NCI-H345 (cell line): ENCODE results near the gene TUBGCP6.

ENCODE experiments used
- DNase-seq: peaks from one replicate; lab custom pipeline; 2025; lab: John Stamatoyannopoulos, UW

Gene TUBGCP6

DNA sequence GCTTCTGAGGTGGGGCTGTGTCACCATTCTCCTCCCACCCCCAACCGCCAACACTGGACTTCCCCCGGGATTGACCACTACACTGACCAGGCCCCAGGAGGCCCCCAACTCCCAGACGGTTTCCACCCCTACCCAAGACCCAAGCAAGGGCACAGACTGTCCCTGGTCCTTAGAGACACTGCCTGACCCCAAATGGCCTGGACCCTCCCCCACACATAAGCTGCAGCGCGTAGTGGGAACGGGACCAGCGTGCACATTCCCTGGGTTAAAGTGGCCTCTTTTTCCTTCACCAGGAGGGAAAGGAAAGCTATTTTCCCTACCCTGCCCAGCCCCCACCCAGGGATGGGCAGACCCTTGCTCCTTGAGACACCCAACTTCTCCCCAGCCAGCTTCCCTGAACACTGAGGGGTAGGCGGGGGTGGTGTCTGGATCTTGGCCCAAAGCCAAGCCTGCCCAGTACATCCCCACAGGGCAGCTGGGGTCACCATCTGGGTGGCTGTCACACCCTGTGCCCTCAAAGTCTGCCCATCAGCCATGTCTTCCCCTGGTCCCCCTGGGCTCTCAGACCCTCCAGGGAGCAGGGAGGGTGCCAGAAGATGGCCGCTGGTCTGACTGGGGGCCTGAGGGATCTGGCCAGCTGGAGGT lies 18.3 kb upstream of the TUBGCP6 start:
- DNase-seq, result no peak

DNA sequence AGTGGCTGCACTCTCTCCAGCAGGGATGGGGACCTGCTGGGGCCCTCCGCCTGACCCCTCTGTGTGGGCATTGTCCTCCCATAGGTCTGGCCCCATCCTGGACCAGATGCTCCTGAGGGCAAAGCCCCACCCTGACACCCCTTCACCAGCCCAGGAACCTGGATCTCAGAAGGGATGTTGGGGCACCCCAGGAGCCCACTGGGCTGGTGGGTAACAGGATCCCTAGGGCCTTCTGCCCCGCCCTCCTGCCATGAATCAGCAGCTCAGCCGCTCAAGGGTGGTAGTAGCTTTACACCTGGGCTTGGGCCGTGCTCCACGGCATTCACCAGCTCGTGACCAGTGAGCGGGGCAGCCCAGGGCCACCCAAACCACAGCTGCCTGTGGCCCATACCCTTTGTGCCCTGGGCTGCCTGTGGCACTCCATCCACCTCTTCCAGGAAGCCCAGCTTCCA lies 17.7 kb upstream of the TUBGCP6 start:
- DNase-seq, result no peak

DNA sequence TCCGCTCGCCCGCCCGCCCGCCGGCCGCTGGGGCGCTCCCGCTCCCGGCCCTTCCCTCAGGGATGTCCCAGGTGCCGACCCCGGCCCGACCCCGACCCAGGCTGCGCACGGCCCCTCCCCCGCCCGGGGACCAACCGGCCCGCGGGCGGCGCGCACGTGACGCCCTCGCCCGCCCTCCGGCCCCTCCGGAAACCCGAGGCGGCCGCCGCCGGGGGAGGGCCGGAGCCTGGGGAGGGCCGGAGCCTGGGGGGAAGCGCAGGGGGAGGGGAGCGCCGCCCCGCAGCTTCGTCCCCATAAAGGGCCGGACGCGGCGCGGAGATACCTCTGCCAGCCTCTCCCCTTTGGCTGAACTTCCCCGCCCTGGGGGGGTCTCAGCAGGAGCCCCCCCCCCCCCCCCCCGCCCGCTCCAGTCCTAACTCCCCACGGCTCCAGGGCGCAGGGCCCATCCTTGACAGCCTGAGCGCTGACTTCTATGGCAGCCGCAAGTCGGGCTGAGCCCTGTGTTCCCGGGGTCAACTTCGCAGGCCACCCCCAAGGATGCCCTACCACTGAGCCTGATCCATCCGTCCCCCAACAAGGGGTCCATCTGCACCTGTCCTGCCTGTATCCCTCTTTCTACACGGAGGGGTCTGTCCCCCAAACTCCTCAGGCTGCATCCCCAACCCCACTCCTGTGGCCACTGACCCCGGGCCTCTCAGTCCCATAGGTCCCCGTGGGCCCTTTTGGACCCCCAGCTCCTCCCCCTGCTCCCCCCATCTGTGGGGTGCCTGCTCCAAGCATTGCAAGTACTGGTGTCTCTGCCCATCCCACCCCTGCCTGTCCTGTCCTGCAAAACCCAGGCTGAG lies 17.0 kb upstream of the TUBGCP6 start, which contains the start of gene MAPK12:
MAPK12 (minus strand) TSS at position 69 of the 845 bp plus-strand sequence. CDS start 174 bp downstream, outside the sequence.
- DNase-seq, result no peak

DNA sequence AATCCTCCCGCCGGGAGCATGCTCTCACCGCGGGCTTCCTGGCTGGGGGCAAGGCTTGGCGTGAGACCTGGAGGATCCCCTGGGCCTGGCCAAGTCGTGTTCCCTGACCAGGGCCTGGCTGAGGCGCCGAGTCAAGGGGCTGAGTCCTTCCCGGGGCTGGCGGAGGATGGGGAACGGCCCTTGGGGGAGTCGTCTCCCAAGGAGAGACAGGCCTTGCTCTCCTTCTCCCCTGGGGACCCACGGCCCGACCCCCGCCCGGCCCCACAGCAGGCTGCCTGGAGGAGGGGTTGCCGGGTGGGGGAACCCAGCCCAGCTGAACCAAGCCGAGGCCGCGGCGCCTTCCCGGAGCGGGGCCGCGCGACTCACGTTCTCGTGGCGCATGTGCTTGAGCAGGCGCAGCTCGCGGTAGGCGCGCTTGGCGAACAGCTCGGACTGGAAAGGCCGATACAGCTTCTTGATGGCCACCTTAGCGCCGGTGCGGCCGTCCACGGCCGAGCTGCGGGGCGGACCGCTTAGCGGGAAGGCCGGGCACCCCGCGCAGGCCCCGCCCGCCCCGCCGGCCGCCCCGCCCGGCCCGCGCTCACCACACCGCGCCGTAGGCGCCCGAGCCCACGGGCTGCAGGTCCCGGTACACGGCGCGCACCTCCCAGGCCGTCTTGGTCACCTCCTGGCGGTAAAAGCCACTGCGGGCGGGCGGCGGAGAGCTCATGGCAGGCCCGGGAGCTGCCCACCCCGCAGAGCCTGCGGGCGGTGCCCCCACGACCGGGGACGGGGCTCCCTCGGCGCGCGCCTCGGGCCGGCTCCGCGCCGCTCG lies 16.2 kb upstream of the TUBGCP6 start:
- peak; percentile 27 for DNase-seq

DNA sequence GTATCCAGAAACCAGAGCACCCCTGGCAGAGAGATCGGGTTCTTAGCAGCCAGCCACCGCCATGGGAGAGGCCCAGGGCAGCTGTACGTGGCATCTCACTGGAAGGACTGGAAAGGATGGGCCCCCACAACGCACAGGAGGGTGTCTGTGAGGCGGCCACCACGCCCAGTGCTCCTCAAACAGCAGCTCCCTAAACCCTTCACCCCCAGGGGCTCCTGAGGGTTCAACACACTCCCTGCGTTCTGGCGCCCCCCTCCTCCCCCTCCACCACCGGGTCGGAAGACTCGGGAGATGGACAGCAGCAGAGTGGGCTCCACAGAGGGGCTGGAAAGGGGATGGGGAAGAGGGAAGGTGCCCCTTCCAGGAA lies 15.6 kb upstream of the TUBGCP6 start:
- DNase-seq, result no peak

DNA sequence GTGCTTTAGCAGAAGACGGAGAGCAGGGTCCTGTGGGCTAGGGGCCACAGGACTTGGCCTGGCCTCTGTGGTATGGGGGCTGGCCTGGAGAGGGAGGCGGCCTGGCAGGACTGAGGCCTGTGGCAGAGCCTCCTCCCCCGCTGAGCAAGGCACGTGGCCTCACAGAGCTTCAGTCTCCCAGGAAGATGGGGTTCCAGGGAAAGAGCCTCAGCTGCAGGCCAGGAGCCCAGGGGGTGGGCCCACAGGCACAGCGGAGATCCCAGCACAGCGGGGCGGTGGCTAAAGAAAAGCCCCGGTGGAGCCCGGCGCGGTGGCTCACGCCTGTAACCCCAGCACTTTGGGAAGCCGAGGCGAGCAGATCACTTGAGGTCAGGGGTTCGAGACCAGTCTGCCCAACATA lies 14.5 kb upstream of the TUBGCP6 start:
- DNase-seq, result no peak

DNA sequence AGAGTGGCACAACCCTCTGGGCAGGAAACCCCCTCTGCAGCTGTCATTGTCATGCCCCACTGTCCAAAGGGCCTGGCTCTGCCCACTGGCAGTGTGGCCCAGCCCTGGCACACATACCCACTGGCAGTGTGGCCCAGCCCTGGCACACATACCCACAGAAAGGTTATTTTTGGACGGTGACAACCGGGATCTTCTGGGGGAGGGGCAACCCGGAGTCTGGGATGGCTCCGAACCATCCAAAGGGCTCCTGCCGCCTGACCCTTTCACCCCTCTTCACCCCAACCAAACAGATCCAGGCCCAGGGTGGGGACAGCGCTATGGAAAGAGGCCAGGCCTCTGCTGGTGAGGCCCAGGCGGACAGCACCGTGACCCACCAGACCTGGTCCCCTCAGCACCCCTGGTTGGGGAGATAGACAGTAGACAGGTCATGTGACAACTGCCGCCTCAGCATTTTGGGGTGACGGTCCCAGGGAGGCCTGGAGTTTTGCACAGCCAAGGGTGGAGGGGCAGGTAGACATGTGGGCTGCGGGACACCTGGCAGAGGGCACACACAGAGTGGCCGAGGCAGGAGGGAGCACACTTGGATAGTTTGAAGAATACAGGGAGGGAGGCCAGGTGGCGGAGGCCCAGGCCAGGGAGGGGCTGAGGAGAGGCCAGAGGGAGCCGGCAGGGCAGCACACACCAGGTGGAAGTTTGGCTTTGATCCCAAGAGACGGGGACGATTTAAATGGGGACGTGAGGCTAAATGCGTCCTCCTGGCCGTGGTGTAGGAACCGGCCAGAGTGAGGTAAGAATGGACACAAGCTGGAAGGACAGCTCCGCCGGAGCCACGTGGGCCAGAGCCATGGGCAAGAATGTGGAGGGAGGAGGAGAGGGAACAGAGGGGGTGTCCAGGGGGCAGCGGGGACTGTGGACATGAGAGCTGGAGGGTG lies 13.8 kb upstream of the TUBGCP6 start:
- DNase-seq, result no peak

DNA sequence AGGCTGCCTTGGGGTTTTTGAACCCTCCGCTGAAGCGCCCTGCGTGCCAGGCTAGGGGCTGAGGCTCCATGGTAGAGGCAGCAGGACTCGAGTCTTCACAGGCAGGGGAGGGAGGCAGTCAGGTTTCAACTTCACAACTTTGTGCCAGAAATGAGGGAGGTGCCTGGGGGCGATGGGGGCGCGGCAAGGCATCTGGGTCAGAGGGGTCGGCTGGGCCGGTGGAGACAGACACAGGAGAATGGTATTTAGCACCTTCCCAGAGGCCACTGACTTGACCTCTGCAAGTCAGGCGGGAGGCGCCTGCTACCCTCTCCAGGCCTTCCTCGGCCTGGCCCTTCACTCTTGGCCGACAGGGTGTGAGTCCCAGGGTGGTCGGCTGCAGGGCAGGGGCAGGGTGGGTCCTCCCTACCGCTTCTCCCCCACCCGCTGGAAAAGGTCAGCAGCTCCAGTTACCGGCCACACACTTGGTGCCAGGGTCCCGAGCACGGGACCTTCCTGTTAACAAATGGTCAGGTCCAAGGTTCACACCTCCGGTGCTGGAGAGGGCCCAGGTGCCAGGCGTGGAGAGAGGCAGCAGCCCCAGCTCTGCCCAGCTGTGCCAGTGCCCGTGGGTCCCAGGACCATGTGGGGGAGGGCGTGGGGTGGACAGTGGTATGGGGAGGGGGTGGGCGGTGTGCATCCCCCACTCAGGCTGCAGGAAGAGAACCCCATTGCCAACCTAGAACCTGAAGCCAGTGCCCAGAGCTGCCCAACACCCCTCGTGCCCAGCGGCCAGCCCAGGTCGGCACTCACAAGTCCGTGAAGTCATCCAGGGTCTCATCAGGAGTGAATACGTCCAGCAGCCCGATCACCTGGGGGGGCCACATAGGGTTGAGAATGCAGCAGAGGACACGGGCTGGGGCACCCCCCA lies 12.9 kb upstream of the TUBGCP6 start:
- no peak for DNase-seq

DNA sequence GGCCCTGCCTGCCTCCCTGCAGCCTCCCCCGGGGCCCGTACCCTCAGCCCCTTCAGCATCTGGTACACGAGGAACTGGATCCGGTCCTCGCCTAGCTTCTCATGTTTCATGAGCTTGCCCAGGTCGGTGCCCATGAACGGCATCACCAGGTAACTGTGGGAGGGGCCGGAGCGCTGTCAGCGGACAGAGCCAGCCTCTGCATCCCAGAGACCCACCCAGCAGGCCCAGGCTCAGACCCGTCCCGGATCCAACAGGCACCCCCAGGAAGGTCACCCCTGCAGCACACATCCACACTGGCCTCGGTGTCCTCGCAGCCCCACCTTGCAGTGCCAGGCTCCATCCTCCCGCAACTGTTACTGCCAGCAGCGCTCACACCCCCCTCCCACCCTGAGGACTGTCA lies 12.2 kb upstream of the TUBGCP6 start:
- DNase-seq, result no peak

DNA sequence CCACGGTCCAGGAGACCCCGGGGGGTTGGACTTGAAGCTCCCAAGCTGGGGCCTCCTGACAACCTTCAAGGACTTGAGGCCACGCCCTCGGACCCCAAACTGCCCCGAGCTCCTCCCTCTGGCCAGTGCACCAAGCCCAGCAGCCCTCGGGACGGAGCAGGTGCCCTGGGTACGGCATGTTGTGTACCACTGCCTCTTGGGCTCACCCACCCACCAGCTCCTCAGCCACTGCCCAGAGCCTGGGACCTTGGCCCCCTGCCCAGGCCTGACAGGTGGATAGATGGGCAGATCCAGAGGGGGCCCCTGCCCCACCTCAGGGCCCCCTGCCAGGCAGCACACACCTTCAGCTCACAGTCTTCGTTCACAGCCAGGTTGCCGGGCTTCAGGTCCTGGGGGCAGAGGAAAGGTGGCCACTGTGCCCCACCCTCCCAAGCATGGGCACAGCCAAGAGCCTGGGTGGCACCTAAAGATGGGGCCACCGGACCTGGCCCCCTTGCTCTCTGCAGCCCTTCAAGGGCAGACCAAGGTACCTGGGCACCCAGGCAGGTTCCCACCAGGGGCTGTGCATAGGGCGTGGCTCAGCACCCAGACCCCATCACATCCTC lies 11.5 kb upstream of the TUBGCP6 start:
- no peak for DNase-seq

DNA sequence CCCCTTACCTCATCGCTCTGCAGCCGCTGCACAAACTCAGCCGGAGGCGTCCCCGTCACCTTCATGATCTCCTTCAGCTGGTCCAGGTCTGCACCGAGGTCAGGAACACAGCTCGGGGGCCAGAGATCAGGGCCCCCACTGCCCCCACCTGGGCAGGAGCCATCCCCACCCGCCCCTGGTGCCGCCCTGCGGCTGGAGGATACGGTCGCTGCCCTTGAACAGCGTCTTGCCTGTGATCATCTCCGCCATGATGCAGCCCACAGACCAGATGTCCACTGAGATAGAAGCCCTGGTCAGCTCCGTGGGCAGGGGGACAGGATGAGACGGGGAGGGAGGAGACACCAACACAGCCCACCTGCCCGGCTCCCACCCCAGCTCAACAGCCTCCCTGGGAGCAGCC lies 10.8 kb upstream of the TUBGCP6 start:
- no peak for DNase-seq

DNA sequence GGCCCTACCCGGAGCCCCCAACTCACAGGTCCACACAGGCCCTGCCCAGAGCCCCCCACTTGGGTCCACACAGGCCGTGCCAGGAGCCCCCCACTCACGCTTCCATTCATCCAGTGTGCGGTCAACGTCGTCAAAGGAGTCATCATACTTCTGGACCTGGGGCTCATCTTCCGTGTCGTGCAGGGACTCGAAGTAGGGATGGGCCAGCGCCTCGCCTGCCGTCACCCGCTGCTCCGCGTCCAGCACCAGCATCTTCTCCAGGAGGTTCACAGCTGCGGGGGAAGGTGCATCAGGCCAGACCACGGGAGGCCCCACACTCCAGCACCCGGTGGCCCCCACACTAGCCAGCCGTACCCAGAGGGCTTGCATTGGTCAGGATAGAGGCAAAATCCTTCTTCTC lies 10.3 kb upstream of the TUBGCP6 start:
- no peak for DNase-seq

DNA sequence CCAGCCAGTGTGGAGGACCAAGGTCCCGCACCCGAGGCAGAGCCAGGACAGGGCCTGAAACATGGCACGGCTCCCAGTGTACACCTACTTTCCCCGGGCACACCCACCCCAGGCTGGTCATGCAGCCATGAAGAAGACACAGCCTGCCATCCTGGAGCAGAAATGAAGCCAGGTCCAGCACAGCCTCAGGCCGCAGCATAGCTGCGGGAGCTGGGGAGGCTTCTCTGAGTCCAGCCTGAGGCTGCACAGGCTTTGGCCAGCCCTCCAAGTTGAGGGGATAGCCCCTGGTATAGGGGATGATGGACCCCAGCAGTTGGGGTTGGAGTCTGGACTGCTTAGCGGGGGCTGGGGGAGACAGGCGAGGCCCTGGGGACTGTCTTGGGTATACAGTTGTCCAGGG lies 9.1 kb upstream of the TUBGCP6 start:
- no peak for DNase-seq

DNA sequence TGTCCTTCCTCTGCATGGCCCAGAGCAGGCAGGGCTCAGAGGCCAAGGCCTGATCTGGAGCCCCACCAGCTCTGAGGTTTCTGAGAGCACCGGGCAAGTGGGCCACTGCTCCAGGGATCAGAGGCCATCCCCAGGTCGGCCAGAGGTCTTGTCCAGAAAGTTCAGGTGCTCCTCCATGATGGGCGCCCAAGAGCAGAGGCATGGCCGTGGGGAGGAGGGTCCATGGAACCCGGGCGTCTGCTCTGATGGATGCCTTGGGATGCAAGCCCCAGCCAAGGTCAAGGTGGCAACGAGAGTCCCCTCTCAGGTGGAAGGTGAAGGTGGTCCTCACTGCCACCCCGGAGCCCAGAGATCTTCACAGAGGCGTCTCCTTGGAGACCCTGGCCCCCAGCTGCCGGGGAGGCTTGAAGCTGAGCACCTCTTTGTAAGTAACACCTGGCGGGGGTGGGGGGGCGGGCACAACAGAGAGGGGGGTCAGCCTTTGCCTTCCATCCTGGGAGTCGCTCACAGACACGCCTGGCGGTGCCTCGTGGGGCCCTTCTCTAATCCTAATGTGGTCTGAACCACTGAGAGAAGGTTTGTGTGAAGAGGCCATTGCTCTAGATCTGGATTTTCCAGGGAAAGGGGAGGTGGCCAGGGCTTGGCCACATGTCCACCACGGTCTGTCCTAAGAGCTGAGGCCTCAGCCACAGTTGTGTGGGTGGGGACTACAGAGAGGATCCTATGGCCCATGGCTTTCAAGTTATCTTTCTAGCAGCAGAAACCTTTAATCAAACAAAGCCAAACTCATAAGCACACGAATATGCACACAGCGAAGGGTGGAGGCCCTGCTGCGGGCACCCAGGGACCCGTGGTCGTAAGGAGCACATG lies 8.5 kb upstream of the TUBGCP6 start:
- DNase-seq, result no peak

DNA sequence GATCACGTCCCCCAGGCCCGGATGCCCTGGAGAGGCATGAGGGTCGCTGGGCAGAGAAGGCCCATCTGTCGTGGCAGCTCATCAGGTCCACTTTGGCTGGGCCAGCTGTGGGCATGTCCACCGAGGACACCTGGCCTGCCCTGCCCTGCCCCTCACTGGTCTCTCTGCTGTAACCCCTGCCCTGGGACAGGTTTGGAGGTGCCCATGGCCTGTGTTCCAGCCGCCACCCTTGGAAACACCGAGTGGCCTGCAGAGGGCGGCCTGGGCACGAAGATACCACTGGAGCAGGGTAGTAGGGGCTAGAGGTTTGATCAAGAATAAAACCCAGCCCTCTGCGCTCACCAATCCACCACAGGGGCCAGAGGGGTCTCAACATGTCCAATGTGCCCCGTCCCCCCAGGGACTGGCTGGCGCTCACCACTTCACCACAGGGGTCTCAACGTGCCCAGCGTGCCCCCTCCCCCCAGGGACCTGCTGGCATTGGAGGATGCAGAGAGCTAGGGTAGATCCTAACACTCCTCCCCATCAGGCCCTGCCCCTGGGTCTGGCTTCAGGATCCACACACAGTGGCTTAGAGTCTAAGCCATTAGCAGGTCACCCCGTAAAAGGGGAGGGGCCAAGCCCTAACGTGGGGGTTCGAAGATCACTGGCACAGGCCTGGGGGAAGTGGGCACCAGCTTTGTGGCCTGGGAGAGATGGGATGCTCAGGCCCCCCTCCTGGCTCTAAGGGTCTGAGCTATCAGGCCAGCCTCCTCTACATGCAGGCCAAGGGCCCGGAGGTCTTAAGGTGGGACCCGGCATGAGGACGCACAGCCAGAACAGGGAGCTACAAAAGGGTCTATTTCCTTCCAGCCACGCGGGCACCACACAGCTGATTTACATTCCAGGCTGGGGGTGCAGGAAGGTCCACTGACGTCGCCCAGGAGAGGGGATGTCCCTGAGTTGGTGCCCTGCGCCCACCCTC lies 7.5 kb upstream of the TUBGCP6 start:
- peak; percentile 35 for DNase-seq

DNA sequence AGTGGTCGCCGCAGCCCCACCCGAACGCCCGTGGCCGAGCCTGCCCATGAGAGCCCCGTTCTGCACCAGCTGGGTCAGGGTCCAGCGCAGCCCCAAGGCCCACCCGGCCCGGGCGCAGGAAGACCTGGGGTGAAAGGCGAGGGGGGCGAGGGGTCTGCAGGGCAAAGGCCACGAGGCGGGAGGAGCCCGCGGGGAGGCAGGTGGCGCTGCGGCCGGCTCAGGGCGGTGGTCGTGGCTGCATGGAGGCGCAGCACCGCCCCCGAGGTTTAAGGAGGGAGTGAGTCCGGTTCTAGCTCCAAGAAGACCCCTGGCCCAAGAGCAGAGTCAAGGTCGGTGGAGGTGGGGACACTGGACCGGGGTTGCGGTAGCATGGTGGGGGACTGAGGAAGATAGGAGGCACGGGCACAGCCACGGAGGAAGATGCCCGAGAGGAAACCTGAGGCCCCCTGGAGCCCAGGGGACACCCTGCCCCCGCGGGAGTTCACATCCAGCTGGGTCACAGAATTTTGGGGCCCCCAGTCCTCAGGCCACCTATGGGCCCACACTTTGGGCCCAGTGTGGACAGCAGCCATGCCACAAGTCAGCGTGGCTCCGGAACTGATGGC lies 6.8 kb upstream of the TUBGCP6 start:
- no peak for DNase-seq
